SIG-M5 treated with dmso at 0.1 percent for 504 hours (cell line): ENCODE results near the gene GPR18.

Source experiments
- DNase-seq: peaks from one replicate; lab custom pipeline; 2025; ENCODE audit not compliant: unreplicated experiment; lab: John Stamatoyannopoulos, UW

Gene GPR18, protein sequence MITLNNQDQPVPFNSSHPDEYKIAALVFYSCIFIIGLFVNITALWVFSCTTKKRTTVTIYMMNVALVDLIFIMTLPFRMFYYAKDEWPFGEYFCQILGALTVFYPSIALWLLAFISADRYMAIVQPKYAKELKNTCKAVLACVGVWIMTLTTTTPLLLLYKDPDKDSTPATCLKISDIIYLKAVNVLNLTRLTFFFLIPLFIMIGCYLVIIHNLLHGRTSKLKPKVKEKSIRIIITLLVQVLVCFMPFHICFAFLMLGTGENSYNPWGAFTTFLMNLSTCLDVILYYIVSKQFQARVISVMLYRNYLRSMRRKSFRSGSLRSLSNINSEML

DNA sequence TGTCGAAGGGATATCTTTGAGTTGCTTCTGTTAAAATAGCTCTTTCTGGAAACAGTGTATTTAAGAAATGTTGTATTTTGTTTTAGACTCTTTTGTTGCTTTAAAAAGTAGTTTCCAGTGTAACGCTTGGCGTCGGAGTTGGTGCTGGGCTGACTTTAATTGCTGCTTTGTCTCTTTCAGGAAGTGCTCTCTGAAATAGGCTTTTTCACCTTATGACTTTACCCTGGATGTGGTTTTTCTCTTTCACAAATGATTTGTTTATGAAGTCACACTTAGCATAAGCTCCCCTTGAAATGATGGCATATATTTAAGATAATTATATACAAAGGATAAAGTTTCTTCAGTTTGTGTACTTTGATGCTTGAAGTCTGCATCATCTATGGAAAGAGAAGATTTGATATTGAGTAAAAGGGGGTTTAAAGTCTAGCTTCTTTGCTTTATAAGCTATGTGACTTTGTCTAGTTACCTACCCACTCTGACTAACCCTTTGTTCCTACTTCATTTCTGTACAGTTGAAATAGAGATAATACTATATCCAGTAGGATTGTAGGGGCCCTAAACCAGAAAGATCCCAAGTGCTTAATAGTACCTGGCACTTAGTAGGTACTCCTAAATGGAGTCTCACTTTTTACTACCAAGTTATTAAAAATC, at the start of gene GPR18:
GPR18 (minus strand) TSS at position 170 of the 651 bp plus-strand sequence. CDS start 2,507 bp downstream, outside the sequence.
- peak; percentile 70 for DNase-seq

DNA sequence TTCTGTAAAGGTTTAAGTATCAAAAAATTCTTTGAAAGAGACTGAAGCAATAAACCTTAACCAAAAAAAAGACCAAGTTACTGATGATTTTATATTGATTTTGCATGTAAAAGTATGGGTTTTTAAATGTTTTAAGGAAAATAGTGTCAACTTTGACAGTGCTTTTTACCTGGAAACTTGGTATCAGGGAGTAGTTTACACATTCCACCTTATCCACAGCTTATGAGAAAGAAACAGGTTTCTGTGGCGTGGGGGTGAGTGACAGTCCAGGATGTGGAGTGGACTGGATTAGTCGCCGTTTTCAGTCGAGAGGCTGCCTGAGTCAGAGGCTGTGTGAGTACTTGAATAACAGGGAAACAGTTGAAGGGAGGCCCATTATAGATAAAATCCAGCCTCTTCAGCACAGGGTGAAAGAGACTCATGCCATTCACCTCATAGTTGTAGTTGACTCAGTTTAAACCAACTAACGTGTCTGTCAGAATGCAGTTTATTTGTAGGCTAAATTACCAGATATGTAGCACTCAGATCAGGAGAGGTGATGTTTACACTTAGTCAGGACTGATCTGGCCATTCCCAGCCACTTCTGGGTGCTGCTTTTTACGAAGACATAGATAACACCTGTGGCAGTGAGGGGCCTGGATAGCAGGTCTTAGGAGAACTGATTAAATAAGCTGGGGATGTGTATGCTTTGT, 49.6 kb upstream of the GPR18 start:
- DNase-seq, result peak; percentile 35

DNA sequence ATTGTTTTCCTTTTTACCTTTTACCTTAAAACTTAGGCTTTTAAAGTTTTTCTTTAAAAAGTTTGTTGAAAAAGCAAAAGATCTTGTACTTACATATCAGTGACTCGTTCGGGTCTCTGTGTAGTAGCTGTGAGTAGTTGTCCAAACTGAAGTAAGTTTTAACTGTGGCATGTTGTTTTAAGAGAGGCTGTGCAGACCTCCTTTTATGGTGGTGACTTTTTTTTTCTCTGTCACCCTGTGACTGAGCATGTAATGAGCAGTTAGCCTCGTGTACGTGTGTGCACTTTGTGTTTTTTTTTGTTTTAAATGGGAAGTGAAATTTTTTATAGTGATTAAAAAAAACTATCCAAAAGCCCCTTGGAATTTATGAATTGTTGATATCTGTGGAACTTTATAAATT, 49.1 kb upstream of the GPR18 start, which contains the start of gene GPR183:
GPR183 (minus strand) TSS at position 153 of the 400 bp plus-strand sequence. CDS start 11,254 bp downstream, outside the sequence.
- peak; percentile 70 for DNase-seq

DNA sequence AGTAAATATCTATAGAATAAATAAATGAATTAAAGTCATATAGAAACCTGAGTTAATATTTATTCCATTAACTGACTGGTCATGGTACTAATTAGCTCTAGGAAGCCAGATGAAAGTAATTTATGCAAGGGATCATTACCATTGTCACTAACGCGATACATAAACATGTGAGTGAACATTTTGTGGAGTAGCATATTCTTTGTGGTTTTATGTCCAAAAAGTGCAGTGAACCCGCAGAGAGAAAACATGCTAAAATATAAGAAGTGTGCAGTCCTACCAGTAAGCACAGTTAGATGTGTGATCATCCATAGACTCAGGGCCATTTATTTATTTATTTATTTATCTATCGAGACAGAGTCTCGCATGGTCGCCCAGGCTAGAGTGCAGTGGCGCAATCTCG, 47.4 kb upstream of the GPR18 start:
- no peak for DNase-seq

DNA sequence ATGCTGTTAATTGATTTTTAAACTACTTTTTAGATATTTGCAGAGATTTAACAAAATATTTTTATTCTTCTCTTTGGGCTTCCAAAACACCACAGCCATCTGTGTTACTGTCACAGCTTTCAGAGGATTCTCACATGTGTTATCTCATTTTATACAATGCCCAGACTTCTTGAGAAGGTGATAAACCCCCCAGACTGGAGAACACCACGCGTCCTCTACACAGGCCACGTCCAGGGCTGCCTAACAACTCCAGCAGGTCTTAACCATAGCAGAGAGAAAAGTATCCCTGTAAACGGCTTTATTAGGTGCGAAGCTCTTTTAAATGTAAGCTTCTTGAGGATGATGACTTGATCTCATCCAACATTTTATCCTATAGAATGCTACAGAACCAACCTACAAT, 47.0 kb upstream of the GPR18 start:
- no peak for DNase-seq

DNA sequence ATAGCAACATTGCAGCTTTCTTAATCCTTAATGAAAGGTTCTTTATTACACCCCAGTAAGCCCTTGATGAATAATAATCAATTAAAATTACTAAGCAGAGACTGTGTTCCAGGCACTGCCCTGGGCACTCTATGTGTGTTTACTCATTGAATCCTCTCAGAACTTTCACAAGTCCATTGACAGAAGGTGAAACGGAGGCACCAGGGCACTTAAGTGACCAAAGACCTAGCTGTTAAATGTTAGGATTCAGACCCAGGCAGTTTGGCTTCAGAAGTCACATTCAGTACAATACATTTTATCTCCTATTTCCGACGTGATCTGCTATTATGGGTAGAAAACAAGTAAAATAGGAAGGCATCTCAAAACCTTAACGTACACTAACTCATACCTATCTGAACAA, 46.4 kb upstream of the GPR18 start:
- DNase-seq, result no peak

DNA sequence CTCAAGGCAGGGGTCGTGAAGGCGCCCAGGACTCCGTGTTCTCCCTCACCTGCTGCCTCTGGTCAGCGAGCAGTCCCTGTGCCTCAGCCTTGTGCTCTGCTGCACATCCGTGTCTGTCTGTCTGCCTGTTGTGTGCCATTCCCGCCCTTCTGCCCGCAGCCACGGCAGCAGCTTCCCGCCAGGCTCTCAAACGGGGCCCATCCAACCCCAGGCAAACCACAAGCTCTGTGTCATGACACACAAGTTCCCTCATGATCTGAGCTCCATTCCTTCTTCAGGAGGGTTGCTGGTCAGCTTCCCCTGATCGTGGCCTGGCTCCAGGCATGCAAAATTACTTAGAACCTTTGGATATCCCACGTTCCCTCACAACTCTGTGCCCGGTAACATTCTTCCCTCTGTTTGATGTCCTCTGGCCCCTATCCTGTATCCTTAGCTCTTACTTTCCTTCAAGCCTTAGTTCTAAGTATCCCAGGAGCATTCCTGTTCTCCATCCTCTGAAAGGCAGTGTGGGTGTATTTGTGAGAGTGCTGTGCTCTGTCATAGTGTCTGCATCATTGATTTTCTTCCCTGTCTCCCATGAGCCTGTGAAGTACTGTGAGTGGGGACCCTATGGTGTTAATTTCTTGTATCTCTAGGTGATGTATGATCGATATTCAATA, 45.8 kb upstream of the GPR18 start:
- DNase-seq, result peak; percentile 76

DNA sequence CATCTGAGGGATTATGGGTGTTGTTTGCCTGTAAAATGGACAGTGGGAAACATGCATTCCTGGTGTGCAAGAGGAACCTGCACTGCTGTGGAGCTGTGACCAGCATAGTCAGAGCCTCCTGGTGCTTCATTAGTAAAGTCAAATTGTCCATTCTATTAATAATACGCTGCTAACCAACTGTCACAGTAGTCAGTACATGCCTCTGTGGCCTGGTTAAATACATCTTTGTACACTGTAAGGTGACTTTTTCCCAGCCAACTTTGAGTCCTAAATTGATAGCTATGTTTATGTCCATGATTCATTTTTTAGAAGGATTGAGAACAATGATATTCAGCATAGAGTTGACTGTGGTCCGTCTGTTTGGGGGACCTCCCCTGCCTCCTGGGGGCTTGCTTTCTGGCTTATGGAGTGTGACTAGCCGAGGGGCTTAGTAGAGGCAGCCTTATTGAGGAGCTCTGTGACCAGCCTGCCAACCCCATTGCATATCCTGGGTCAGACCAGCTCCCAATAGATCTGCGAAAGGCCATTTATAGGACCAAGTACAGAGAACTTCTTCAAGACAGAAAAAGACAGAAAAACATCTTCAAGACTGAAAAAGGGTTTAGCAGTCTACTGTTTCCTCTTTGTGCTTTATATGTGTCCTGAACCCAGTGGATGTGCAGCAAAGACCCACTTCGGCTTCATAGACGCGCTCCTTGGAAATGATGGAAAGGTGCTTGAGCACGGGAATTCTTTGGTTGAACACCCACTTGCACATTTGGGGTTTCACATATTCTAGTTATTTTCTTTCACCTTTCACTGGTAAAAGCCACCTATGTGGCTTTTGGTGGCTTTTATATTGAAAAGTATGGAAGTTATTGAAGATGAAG, 44.7 kb upstream of the GPR18 start:
- no peak for DNase-seq

DNA sequence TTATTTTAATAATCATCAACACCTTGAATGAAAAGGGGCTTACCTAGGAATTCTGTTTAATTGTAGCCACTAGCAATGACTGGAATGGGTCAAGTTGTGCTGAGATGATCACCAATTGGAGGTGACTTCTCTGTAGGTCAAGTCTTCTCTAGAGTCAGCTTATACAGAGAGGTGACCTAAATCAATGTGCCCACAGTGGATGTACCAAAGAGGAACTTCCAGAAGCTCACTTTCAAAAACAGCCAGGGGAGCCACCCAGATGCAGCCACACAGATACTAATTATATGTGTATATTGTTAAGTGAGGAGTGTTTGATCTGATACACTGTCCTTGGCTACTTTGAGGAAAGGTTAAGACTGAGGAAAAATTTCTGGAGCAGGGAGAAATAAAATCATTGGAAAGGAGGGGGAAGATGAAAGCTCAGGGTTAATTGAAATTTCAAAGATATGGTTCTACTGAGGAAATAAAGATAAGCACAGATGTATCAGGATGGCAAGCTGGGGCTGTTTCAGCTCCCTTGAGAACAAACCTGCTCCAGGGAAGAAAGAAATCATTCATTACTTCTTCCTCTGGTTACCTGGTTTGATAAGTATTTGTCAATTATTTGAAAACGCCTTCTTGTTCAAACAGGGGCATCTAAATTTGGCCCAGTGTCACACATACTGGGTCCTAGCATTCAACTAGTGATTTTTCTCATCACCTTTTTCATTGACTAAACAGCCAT, 43.9 kb upstream of the GPR18 start:
- DNase-seq, result peak; percentile 19

DNA sequence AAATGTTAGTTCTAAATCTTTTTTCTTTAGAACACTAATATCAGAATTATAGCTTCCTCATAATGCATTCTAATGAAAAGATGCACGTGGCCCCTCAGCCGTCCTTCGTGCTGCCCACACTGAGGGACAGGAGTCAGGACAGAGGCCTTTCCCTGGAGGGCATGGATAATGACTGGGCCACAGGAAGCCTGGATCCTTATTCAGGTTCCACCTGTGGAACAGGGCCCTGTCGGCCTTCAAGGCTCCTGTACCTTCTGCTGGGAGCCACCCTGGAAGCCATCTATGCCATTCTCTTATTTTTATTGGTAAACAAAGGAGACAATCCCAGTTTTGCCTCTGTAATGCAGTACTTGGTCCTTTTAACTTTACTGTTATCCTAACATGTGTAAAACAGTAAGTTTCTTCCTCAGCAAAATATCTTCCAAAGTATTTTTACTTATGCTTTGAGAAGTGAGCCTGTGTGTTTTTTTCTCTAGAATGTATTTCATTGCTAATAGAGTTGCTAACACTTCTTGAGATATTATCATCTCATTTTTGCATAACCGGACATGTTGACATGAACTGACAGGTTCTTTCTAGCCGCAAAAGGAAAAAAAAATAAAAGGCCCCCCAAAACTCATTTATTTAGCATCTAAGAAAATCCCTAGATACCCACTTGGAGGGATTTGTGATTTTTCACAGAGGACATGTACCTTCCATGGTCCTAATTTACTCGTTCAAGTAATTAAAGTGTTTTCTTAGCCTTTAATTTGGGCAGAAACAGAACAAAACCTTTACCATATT, 43.1 kb upstream of the GPR18 start:
- DNase-seq, result no peak

DNA sequence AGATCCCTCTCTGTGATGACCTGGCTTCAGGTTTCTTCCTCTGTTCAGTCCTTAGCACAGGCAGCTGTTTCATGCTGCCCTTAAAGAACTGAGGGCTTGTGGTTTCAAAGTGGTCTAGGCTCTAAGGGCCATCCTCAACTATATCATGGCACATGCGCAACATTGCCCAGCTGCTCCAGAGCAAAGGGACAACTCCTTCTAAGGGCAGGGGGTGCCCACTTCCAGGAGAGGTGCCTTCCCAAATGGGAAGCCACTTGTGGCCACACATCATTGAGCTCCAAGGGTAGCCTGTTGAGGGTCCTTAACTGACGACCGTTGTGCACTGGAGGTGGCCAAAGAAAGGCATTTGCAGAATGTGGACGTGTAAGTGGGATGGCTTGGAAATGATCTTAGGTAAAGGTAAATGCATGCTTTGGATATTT, 41.8 kb upstream of the GPR18 start:
- no peak for DNase-seq

DNA sequence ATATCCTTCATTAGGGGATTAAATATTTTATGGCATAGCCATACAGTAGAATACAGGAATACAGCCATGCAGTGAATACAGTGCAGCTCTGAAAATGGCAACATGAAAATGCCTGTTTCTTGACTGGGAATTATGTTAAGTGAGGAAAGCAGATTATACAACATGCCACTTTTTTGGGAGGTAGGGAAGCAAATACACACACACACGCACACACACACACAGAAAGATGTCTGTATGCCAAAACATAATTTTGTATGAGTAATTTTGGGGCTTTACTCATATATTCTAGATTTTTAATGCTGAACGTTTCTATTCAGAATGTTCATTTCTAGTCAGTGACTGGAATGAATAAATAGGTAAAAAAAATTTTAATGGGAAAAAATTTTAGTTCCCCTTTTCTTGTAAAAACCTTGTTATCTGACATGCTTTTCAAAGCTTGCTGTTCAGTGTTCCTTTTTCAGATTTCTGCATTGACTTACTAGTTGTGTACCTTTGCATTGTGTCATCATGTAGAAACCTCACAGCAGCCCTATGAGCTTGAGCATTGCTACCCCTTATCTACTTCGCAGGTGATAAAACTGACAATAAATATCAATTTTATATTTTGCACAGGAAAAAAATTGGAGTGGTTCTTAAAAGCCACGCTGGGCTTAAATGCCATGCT, 41.2 kb upstream of the GPR18 start:
- no peak for DNase-seq

DNA sequence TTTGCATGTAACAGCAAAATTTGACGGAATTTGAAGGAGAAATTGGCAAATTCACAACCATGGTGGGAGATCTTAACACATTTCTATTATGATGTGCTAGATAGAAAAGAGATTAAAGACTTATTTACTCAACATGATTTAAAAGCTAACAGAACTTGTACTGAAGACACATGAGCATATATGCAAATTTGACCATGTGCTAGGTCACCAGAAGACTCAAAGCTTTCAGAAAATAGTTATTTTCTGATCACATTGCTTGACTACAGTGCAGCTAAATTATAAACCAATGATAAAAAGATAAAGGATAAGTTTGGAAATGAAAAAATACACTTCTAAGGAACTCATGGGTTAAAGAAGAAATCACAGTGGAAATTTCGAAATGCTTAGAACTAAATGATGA, 39.9 kb upstream of the GPR18 start:
- DNase-seq, result no peak

DNA sequence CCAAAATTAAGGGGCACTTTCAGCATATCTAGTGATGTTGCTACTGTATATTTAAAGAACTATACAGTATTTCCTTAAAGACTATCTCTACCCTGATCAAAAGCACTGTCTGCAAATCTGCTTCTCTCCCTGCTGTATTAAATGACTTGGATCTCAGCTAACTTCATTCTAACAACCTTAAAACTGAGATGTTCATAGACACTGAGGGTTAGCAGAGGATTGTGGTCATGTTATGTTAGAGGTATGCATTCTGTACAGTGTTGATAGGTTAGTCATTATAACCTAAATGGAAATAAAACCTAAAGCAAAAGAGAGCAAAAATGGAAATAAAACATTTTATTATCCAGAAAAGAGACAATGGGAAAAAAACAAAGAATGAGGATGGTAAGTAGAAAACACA, 39.2 kb upstream of the GPR18 start:
- no peak for DNase-seq

DNA sequence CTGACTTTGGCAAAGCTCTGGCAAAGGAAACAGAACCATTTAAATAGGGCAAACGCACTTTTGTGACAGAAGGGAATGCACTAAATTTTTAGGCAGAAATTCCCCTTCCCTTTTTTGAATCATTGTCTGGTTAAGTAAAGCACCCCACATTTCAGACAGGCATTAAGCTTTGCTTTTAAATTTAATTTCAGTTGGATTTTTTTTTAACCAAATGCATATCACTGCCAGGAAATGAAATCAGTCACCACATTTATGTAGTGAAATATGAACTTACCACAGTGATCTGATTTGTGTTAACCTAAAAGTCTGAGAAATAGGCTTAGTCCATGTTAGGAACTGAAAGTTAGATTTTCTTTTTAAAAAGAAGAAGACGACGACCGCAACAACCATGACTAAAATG, 38.2 kb upstream of the GPR18 start:
- DNase-seq, result no peak

DNA sequence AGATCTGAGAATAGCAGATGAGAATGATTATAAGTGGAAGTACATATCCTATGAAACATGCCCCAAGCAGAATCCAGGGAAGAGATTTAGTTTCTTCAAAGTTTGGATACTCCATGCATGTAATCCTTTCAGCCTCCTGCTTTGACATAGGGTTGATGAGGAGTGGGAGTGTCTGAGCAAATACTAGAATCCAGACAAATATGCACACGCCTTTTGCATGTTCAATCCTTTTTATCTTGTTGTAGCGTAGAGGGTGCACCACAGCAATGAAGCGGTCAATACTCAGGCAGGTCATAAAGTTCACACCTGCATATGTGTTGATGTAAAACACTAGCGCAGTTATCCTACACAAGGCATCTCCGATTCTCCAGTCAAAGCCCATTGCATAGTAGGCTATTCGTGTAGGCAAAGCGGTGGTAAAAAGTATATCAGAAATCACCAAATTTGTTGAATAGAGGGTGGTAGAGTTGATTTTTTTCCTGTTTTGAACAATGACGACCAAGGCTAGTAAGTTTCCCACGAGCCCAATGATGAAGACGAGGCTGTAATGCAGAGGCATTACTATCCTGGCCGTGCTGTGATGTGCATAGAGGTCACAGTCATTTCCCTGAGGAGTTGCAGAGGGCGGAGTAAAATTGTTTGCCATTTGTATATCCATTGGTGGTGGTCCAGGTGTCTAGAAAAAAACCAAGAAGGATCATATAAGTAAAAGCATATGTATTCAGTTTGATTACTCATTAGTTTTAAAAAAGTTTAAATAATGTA, 37.5 kb upstream of the GPR18 start:
- DNase-seq, result no peak

DNA sequence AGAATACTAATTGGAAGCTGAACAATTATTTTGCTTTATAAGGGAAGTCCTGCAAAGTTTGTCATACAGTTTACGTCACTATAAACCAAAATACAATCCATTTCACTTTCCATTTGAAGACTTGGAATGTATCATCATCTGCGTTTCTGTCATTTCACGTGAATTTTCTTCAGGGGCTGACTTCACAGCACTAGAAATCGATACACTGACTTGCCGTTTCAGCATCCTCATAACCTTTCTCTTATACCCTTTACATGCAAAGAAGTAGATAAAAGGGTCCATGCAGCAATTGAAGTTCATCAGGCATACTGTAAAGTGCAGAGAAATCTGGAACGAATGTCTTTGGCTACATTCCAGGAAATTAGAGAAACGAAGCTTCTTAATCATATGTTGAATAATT, 36.8 kb upstream of the GPR18 start:
- no peak for DNase-seq

DNA sequence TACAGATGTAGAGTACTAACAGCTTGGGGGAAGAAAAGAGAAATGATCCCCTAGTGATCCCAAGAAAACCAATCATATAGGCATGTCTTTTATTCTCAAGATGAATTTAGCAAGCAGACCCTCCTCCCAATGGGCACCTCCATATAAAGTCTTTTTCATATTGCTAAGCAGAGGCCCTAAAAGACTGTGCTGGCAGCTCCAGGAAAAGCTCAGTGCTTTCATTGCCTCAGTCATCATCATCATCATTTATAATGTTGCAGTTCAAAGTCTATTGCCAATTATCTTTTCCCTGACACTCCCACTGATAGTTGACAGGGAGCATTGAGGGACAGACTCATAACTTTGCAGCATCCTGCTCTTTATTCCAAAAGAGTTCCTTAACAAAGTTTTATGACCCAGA, 36.0 kb upstream of the GPR18 start:
- DNase-seq, result no peak
